ENCODE measurements around the gene NPIPA5.

- TF ChIP-seq POLR2A (IDR thresholded peaks at IDR 0.05; ENCODE audit: low read depth, low read length) (no peak), CTCF (IDR thresholded peaks at IDR 0.05; ENCODE audit: extremely low read depth in 1 of 2, insufficient read depth in 1 of 2, low read depth in 1 of 2, low read length in 2 of 2) (no peak), MAX (IDR thresholded peaks at IDR 0.05; ENCODE audit: insufficient read depth, insufficient read length) (no peak), POLR2AphosphoS5 (IDR thresholded peaks at IDR 0.05; ENCODE audit: insufficient read depth, low read depth, low read length) (no peak), JUN (IDR thresholded peaks at IDR 0.05; ENCODE audit: borderline replicate concordance, insufficient read depth, insufficient read length, low read depth) (no peak), MYC (IDR thresholded peaks at IDR 0.05; ENCODE audit: low read depth, low read length) (no peak), EZH2 (IDR thresholded peaks at IDR 0.05; ENCODE audit: borderline replicate concordance, low read depth, low read length, severe bottlenecking) (no peak)
Observed at GRCh38 chr16:15404792-15405191, 26.7 kb upstream of the NPIPA5 start.
